HCT116 (cell line): ENCODE results near the gene MCF2L2. TPM values are rescaled to one million over a fixed set of nuclear protein-coding genes. Genes with fewer than 3 reads are reported as not detected.

Source experiments
- ATAC-seq: fragments of 200-7000 bp; cut with Tn5 transposase; 2 replicates; pipeline ENCODE4 v1.9.1; 2020; ENCODE audit warnings: mild to moderate bottlenecking, moderate library complexity
- BruUV-seq: library from RNA; stranded (reverse); fragments of 400-500 nt; replicated peaks from 2 replicates; lab custom pipeline; 2021; lab: Mats Ljungman, UMichigan
- CTCF ChIA-PET: fragments of 300-600 bp; sonication (Branson Sonifier 250); formaldehyde crosslinking; loops from one replicate; lab custom pipeline; 2021; ENCODE audit warnings: antibody characterized with exemption; lab: Charles Lee
- POLR2A ChIA-PET: fragments of 300-600, 350-600 bp; sonication (Branson Sonifier 250); formaldehyde crosslinking; loops from one replicate; lab custom pipeline; 2021; ENCODE audit warnings: antibody characterized with exemption; lab: Charles Lee
- RAD21 ChIA-PET, 2 experiments: fragments of 300-600 bp; sonication (Branson Sonifier 250); formaldehyde crosslinking; loops; one replicate each; lab custom pipeline; 2023; ENCODE audit warnings: low total read pairs in 2 of 2; ENCODE audit not compliant: uncharacterized antibody in 2 of 2, unreplicated experiment in 2 of 2, low non-redundant PET in 1 of 2; lab: Charles Lee
- DNase-seq: peaks from one replicate; pipeline ENCODE4 v3.0.0-alpha.2; 2010; ENCODE audit warnings: low read depth, low spot score
- H2AFZ ChIP-seq: fragments of 200-600 bp; shearing (Covaris generic), sonication (generic); 2 replicates; pipeline ENCODE4 v1.6.1; 2017; ENCODE audit warnings: low read depth, mixed run types, mixed read lengths, antibody characterized with exemption, low read length; ENCODE audit not compliant: poor library complexity, severe bottlenecking
- H3K27ac ChIP-seq: 2 replicates; pipeline ENCODE4 v1.5.1; 2012; ENCODE audit warnings: low read depth, low read length
- H3K27me3 ChIP-seq: fragments of 200-600 bp; sonication (generic); 2 replicates; pipeline ENCODE4 v1.6.1; 2016; ENCODE audit warnings: mixed run types, low read length, mixed read lengths; ENCODE audit not compliant: insufficient read depth
- H3K36me3 ChIP-seq, 2 experiments: fragments of 200-500 bp in 1 of 2; fragments of 200-600 bp in 1 of 2; sonication (Bioruptor generic) in 1 of 2; sonication (generic) in 1 of 2; 2 replicates each; pipeline versions ENCODE4 v1.5.1 to v1.6.1; 2014 to 2016; ENCODE audit warnings: low read length in 2 of 2, inconsistent platforms in 1 of 2, mixed read lengths in 1 of 2, mixed run types in 1 of 2; ENCODE audit not compliant: insufficient read depth in 2 of 2, control insufficient read depth in 1 of 2
- H3K4me1 ChIP-seq, 2 experiments: fragments of 200-600 bp in 1 of 2; sonication (generic) in 1 of 2; 2 replicates each; pipeline versions ENCODE4 v1.5.1 to v1.6.1; 2012 to 2017; ENCODE audit warnings: low read length in 2 of 2, inconsistent platforms in 1 of 2, mild to moderate bottlenecking in 1 of 2, mixed read lengths in 1 of 2, mixed run types in 1 of 2, moderate library complexity in 1 of 2; ENCODE audit not compliant: insufficient read depth in 2 of 2, control insufficient read depth in 1 of 2
- H3K4me2 ChIP-seq: fragments of 200-600 bp; sonication (generic); 2 replicates; pipeline ENCODE4 v1.6.1; 2017; ENCODE audit warnings: mixed run types, low read length, mixed read lengths
- H3K4me3 ChIP-seq, 2 experiments: fragments of 200-600 bp in 1 of 2; sonication (generic) in 1 of 2; replicated peaks in 1 of 2; 2 replicates each; pipeline ENCODE4 v1.5.1; 2011 to 2016; ENCODE audit warnings: low read length in 2 of 2, control low read depth in 1 of 2, low read depth in 1 of 2, mild to moderate bottlenecking in 1 of 2, mixed read lengths in 1 of 2, mixed run types in 1 of 2
- H3K79me2 ChIP-seq: fragments of 200-600 bp; sonication (generic); 2 replicates; pipeline ENCODE4 v1.6.1; 2017; ENCODE audit warnings: mild to moderate bottlenecking, mixed run types, low read length, moderate library complexity, mixed read lengths; ENCODE audit not compliant: insufficient read depth
- H3K9ac ChIP-seq: fragments of 200-600 bp; sonication (generic); 2 replicates; pipeline ENCODE4 v1.6.1; 2016; ENCODE audit warnings: low read length, mixed read lengths
- H3K9me2 ChIP-seq: fragments of 200-600 bp; sonication (generic), shearing (Covaris generic); 2 replicates; pipeline ENCODE4 v1.6.1; 2017; ENCODE audit warnings: mixed run types, mild to moderate bottlenecking, moderate library complexity; ENCODE audit not compliant: insufficient read depth
- H3K9me3 ChIP-seq, 2 experiments: fragments of 200-500 bp in 1 of 2; fragments of 200-600 bp in 1 of 2; sonication (Bioruptor generic) in 1 of 2; sonication (generic) in 1 of 2; 2 replicates each; pipeline ENCODE4 v1.6.1; 2014 to 2017; ENCODE audit warnings: low read length in 2 of 2, mixed read lengths in 2 of 2, inconsistent platforms in 1 of 2, low read depth in 1 of 2, mild to moderate bottlenecking in 1 of 2, mixed run types in 1 of 2, moderate library complexity in 1 of 2; ENCODE audit not compliant: control insufficient read depth in 1 of 2, insufficient read depth in 1 of 2
- H4K20me1 ChIP-seq: fragments of 200-600 bp; sonication (generic), shearing (Covaris generic); 2 replicates; pipeline ENCODE4 v1.6.1; 2017; ENCODE audit warnings: mixed run types, mild to moderate bottlenecking, moderate library complexity; ENCODE audit not compliant: insufficient read depth
- CBX3 ChIP-seq: IDR thresholded peaks from 2 replicates; pipeline ENCODE4 v1.6.1; 2012; ENCODE audit warnings: low read depth
- CTCF ChIP-seq, 3 experiments: fragments of 200-600 bp in 1 of 3; sonication (generic) in 1 of 3; IDR thresholded peaks in 2 of 3; conservative IDR thresholded peaks in 1 of 3; 2 replicates each; pipeline ENCODE4 v1.5.1; 2012 to 2017; ENCODE audit warnings: low read depth in 2 of 3, low read length in 2 of 3, antibody characterized with exemption in 1 of 3, borderline replicate concordance in 1 of 3, control low read depth in 1 of 3, mild to moderate bottlenecking in 1 of 3, mixed read lengths in 1 of 3, mixed run types in 1 of 3, moderate library complexity in 1 of 3; ENCODE audit not compliant: insufficient read depth in 1 of 3
- EGR1 ChIP-seq: IDR thresholded peaks from 2 replicates; pipeline ENCODE4 v1.6.1; 2012; ENCODE audit warnings: low read depth
- ELF1 ChIP-seq: IDR thresholded peaks from 2 replicates; pipeline ENCODE4 v1.6.1; 2012; ENCODE audit warnings: low read depth, borderline replicate concordance
- EZH2 ChIP-seq: fragments of 200-600 bp; sonication (generic); IDR thresholded peaks from 2 replicates; pipeline ENCODE4 v1.6.1; 2017; ENCODE audit warnings: antibody characterized with exemption, mixed run types
- EZH2phosphoT487 ChIP-seq: fragments of 200-600 bp; IDR thresholded peaks from 2 replicates; pipeline ENCODE4 v1.6.1; 2018; ENCODE audit warnings: antibody characterized with exemption, borderline replicate concordance
- FOSL1 ChIP-seq: IDR thresholded peaks from 2 replicates; pipeline ENCODE4 v1.6.1; 2012; ENCODE audit warnings: low read depth
- JUND ChIP-seq: IDR thresholded peaks from 2 replicates; pipeline ENCODE4 v1.6.1; 2012
- MAX ChIP-seq: IDR thresholded peaks from 2 replicates; pipeline ENCODE4 v1.6.1; 2012
- POLR2AphosphoS5 ChIP-seq: IDR thresholded peaks from 2 replicates; pipeline ENCODE4 v1.6.1; 2011; ENCODE audit warnings: mild to moderate bottlenecking, low read depth, low read length, moderate library complexity
- RAD21 ChIP-seq: IDR thresholded peaks from 2 replicates; pipeline ENCODE4 v1.6.1; 2012; ENCODE audit warnings: low read depth, mild to moderate bottlenecking
- SIN3A ChIP-seq: IDR thresholded peaks from 2 replicates; pipeline ENCODE4 v1.6.1; 2012; ENCODE audit warnings: low read depth
- SRF ChIP-seq: IDR thresholded peaks from 2 replicates; pipeline ENCODE4 v1.6.1; 2012; ENCODE audit warnings: low read depth
- YY1 ChIP-seq: IDR thresholded peaks from 2 replicates; pipeline ENCODE4 v1.6.1; 2011; ENCODE audit warnings: low read length, low read depth, moderate library complexity, mild to moderate bottlenecking; ENCODE audit not compliant: insufficient replicate concordance; ENCODE audit errors: extremely low read depth
- ZNF274 ChIP-seq: fragments of 200-500 bp; sonication (Bioruptor generic); IDR thresholded peaks from 2 replicates; pipeline ENCODE4 v1.6.1; 2014; ENCODE audit warnings: mild to moderate bottlenecking, low read depth, low read length, inconsistent platforms
- intact Hi-C: fragments of 100-400 bp; cut with micrococcal nuclease; formaldehyde crosslinking; loops from 2 replicates; pipeline ENCODE4 v1.10.0; 2022
- total RNA-seq: library from RNA; stranded (reverse); gene quantifications from one replicate; pipeline ENCODE4 v1.2.1, GENCODE V29; 2021; ENCODE audit not compliant: unreplicated experiment

The MCF2L2 gene
- total RNA-seq, 1 experiment from 2014 or later = 1.5 TPM

- Histone ChIP-seq H3K9me2 (no peaks in the 10 kb centered on the region), H3K27me3 (no peaks in the 10 kb centered on the region), H3K4me1 (no peaks in the 10 kb centered on the region), H3K79me2 (no peaks in the 10 kb centered on the region), H4K20me1 (no peaks in the 10 kb centered on the region), H3K4me2 (no peak overlapping the region), H3K4me3 (no peak overlapping the region), H3K27ac (no peak overlapping the region), H3K36me3 (no peaks in the 10 kb centered on the region), H3K9ac (no peak overlapping the region), H2AFZ (no peak overlapping the region), H3K9me3 (no peaks in the 10 kb centered on the region)
- ChIA-PET CTCF (no interaction called here), POLR2A (no interaction called here), RAD21 (no interaction called here)
- no TSS peak for BruUV-seq
- no peak for ATAC-seq
- no peak for DNase-seq
- no peak for TF ChIP-seq SIN3A
- no peak for TF ChIP-seq EZH2phosphoT487
- no peak for TF ChIP-seq RAD21
- TF ChIP-seq CTCF (IDR thresholded peaks at IDR 0.05 in 2 of 3, conservative IDR thresholded peaks at IDR 0.05 in 1 of 3; ENCODE audit: borderline replicate concordance in 1 of 3, insufficient read depth in 1 of 3, low read depth in 2 of 3, low read length in 2 of 3) = no peak
- intact Hi-C loops = no loop called here
These were observed 276.5 kb downstream of the MCF2L2 start for GRCh38 chr3:183151821-183152351.

- no peaks in the 10 kb centered on the region for H3K4me1 ChIP-seq
- H3K4me3 ChIP-seq = no peak overlapping the region
- H3K79me2 ChIP-seq = no peaks in the 10 kb centered on the region
- ATAC-seq = no peak
- TF ChIP-seq POLR2AphosphoS5 (no peak), CBX3 (no peak), FOSL1 (no peak), MAX (no peak), EGR1 (no peak), JUND (no peak), ELF1 (no peak), RAD21 (no peak), YY1 (no peak), EZH2 (no peak), ZNF274 (no peak), SRF (no peak)
- no peaks in the 10 kb centered on the region for H3K9me2 ChIP-seq
- no TSS peak for BruUV-seq
- no peak overlapping the region for H3K9ac ChIP-seq
- ChIA-PET CTCF (no interaction called here), RAD21 (no interaction called here), POLR2A (no interaction called here)
- H4K20me1 ChIP-seq = no peaks in the 10 kb centered on the region
- no peak overlapping the region for H2AFZ ChIP-seq
- intact Hi-C loops = no loop called here
- H3K27ac ChIP-seq = no peak overlapping the region
- no peak overlapping the region for H3K4me2 ChIP-seq
- no peaks in the 10 kb centered on the region for H3K36me3 ChIP-seq
- no peaks in the 10 kb centered on the region for H3K9me3 ChIP-seq
- H3K27me3 ChIP-seq = no peaks in the 10 kb centered on the region
- no peak for DNase-seq
These were observed 277.3 kb downstream of the MCF2L2 start for GRCh38 chr3:183151086-183151485.
